ENCODE data around the gene CACNA1B. TPM values are rescaled to one million over a fixed set of nuclear protein-coding genes. Genes with fewer than 3 reads are reported as not detected.

Gene CACNA1B
- total and polyA plus RNA-seq, 3 donors from 2014 or later, result 7.6 to 15.7 (median 11.0) TPM

- intact Hi-C loops (cut with DNase I; ENCODE audit: low total_unique reads), result no loop called here
- peak; percentile 20 for DNase-seq
Observed at GRCh38 chr9:137959641-137960411, 82.2 kb downstream of the CACNA1B start.

GRCh38 chr9:137960496-137960895 lies 82.9 kb downstream of the CACNA1B start:
- Histone ChIP-seq H3K9me3 (no peaks in the 10 kb centered on the region), H3K27ac (no peak overlapping the region), H3K27me3 (no peaks in the 10 kb centered on the region), H3K36me3 (ENCODE audit: low read depth, missing control alignments) (no peaks in the 10 kb centered on the region), H3K4me1 (no peaks in the 10 kb centered on the region), H3K4me3 (peak overlapping the region in 1 of 2 donors; percentile 35)
- TF ChIP-seq CTCF (IDR thresholded peaks at IDR 0.05) (no peak), POLR2A (IDR thresholded peaks at IDR 0.05) (no peak)
- 52 to 61% methylated on average over 11 of the region's 11 CpGs for WGBS, 2 donors
- DNase-seq, result peak; percentile 16
- intact Hi-C loops (cut with DNase I; ENCODE audit: low total_unique reads), result no loop called here

More at GRCh38 chr9:137959641-137960411, 82.2 kb downstream of the CACNA1B start:
- TF ChIP-seq POLR2A (IDR thresholded peaks at IDR 0.05), result no peak
- TF ChIP-seq CTCF (IDR thresholded peaks at IDR 0.05), result no peak
- WGBS, 2 donors, result 60 to 70% methylated on average over 36 of the region's 36 CpGs
- no peak overlapping the region for H3K27ac ChIP-seq
- no peaks in the 10 kb centered on the region for H3K27me3 ChIP-seq
- no peaks in the 10 kb centered on the region for H3K4me1 ChIP-seq
- H3K36me3 ChIP-seq (ENCODE audit: low read depth, missing control alignments), result no peaks in the 10 kb centered on the region
- H3K4me3 ChIP-seq, result peak overlapping the region; percentile 15 to 35
- no peaks in the 10 kb centered on the region for H3K9me3 ChIP-seq

GRCh38 chr9:137963525-137963924 lies 85.9 kb downstream of the CACNA1B start:
- Histone ChIP-seq H3K9me3 (no peaks in the 10 kb centered on the region), H3K36me3 (ENCODE audit: low read depth, missing control alignments) (no peaks in the 10 kb centered on the region), H3K27me3 (no peaks in the 10 kb centered on the region), H3K4me3 (no peak overlapping the region), H3K4me1 (no peaks in the 10 kb centered on the region), H3K27ac (no peak overlapping the region)
- intact Hi-C loops (cut with DNase I; ENCODE audit: low total_unique reads), result no loop called here
- TF ChIP-seq CTCF (IDR thresholded peaks at IDR 0.05), result no peak
- TF ChIP-seq POLR2A (IDR thresholded peaks at IDR 0.05), result no peak
- DNase-seq, result peak; percentile 7
- 89 to 91% methylated on average over 6 of the region's 6 CpGs for WGBS, 2 donors

GRCh38 chr9:137965177-137965795 lies 87.7 kb downstream of the CACNA1B start:
- Histone ChIP-seq H3K4me1 (no peaks in the 10 kb centered on the region), H3K27me3 (no peaks in the 10 kb centered on the region), H3K9me3 (no peaks in the 10 kb centered on the region), H3K4me3 (no peak overlapping the region), H3K27ac (no peak overlapping the region), H3K36me3 (ENCODE audit: low read depth, missing control alignments) (no peaks in the 10 kb centered on the region)
- intact Hi-C loops (cut with DNase I; ENCODE audit: low total_unique reads), result no loop called here
- TF ChIP-seq CTCF (IDR thresholded peaks at IDR 0.05) (no peak), POLR2A (IDR thresholded peaks at IDR 0.05) (no peak)
- no peak for DNase-seq
- 95 to 96% methylated on average over 9 of the region's 9 CpGs for WGBS, 2 donors

Data from testis (tissue), 3 donors.